GM13976 (cell line): ENCODE results near the gene CD19.
"Not testable (repeated sequence)": the region's sequence is repeated elsewhere in the genome, so short reads cannot be mapped to it uniquely, and the experiment has no call there.

Experiments used
- DNase-seq: peaks from one replicate; pipeline ENCODE4 v3.0.0; 2012; ENCODE audit warnings: low spot score
- CTCF ChIP-seq: IDR thresholded peaks from 2 replicates; pipeline ENCODE4 v1.5.1; 2012; ENCODE audit warnings: borderline replicate concordance, mild to moderate bottlenecking; ENCODE audit not compliant: insufficient read depth; ENCODE audit errors: extremely low read depth, missing control alignments, control extremely low read depth
- in situ Hi-C: fragments of 300-500 bp; cut with MboI; formaldehyde crosslinking; loops from one replicate; pipeline ENCODE4 v1.12.0; 2022; ENCODE audit warnings: low sequenced_read_pairs, mixed read lengths, inconsistent platforms; ENCODE audit not compliant: unreplicated experiment

CD19 gene

GRCh38 chr16:28967156-28967555 lies 35.4 kb downstream of the CD19 start:
- no peak for DNase-seq
- in situ Hi-C loops: no loop called here
- TF ChIP-seq CTCF: no peak

- in situ Hi-C loops, DNase-seq: not testable (repeated sequence)
Measured at GRCh38 chr16:28969696-28970095, 37.9 kb downstream of the CD19 start.

- no peak for DNase-seq
- peak; percentile 54 for TF ChIP-seq CTCF
- in situ Hi-C loops: no loop called here
Measured at GRCh38 chr16:28974007-28974436, 42.3 kb downstream of the CD19 start.

GRCh38 chr16:28974437-28975157 lies 42.8 kb downstream of the CD19 start, which contains the start of gene SPNS1:
TSS of gene SPNS1 (plus strand) at chr16:28974778. CDS start at chr16:28975152, 374 bp downstream.
- DNase-seq: peak; percentile 99
- in situ Hi-C loops: no loop called here
- TF ChIP-seq CTCF: no peak

- no peak for DNase-seq
- in situ Hi-C loops: no loop called here
- no peak for TF ChIP-seq CTCF
Measured at GRCh38 chr16:28975158-28975599, 43.4 kb downstream of the CD19 start.

GRCh38 chr16:28977703-28978662 lies 46.2 kb downstream of the CD19 start:
- TF ChIP-seq CTCF: peak; percentile 42
- DNase-seq: peak; percentile 57

GRCh38 chr16:28980330-28980729 lies 48.6 kb downstream of the CD19 start:
- DNase-seq, in situ Hi-C loops: not testable (repeated sequence)

More at GRCh38 chr16:28977703-28978662, 46.2 kb downstream of the CD19 start:
- in situ Hi-C loops: no loop called here
